Stomach (tissue), 4 donors: ENCODE data around the gene ITIH1.

Source experiments
- CTCF ChIP-seq, 7 experiments: fragments of 450-650 bp in 4 of 7; fragments of 200-600 bp in 3 of 7; sonication (generic) in 3 of 7; IDR thresholded peaks; one replicate each; pipeline ENCODE4 v1.5.1; 2016 to 2019; ENCODE audit warnings: antibody characterized with exemption in 7 of 7, control low read depth in 2 of 7, mild to moderate bottlenecking in 1 of 7
- POLR2A ChIP-seq, 4 donors: fragments of 450-650 bp; IDR thresholded peaks; one replicate each; pipeline ENCODE4 v1.6.1; 2016; ENCODE audit warnings: antibody characterized with exemption in 4 of 4, control low read depth in 2 of 4, mild to moderate bottlenecking in 1 of 4, moderate library complexity in 1 of 4

GRCh38 chr3:52810923-52811322 is 33.5 kb downstream of the ITIH1 start:
- TF ChIP-seq CTCF (IDR thresholded peaks at IDR 0.05) (no peak), POLR2A (IDR thresholded peaks at IDR 0.05) (no peak)
